GM13977 (cell line): Measurements from ENCODE around the gene SPATS2.

Experiments used
- DNase-seq: peaks from one replicate; pipeline ENCODE4 v3.0.0; 2012; ENCODE audit warnings: low spot score
- in situ Hi-C: fragments of 300-500 bp; cut with MboI; formaldehyde crosslinking; loops from one replicate; pipeline ENCODE4 v1.12.0; 2022; ENCODE audit warnings: low sequenced_read_pairs, low pct_unique_long_range_greater_than_20kb, mixed read lengths, inconsistent platforms; ENCODE audit not compliant: unreplicated experiment
- TF ChIP-seq, protein P1 (sequence below): IDR thresholded peaks from 2 replicates; pipeline ENCODE4 v1.5.1; 2012; ENCODE audit warnings: mild to moderate bottlenecking, control low read depth; ENCODE audit not compliant: insufficient read depth; ENCODE audit errors: extremely low read depth, missing control alignments

SPATS2 gene

DNA sequence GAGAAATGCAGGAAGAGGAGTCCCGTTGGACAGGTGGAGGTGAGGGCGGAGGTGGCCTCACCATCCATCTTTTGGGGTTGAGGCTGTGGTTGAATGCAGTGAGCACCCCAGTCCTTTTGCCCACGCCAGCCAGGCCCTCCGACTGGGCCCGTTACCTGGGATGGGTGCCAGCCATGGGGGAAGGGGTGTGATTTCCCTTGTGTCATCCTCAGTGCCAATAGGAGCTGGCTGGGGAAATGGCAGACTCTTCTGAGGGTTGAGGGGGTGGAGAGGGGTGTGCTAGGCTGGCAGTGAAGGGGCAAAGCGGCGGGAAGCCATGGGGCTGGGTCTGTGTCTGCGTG, 181.2 kb downstream of the SPATS2 start:
- in situ Hi-C loops, result no loop called here
- TF ChIP-seq, protein P1, sequence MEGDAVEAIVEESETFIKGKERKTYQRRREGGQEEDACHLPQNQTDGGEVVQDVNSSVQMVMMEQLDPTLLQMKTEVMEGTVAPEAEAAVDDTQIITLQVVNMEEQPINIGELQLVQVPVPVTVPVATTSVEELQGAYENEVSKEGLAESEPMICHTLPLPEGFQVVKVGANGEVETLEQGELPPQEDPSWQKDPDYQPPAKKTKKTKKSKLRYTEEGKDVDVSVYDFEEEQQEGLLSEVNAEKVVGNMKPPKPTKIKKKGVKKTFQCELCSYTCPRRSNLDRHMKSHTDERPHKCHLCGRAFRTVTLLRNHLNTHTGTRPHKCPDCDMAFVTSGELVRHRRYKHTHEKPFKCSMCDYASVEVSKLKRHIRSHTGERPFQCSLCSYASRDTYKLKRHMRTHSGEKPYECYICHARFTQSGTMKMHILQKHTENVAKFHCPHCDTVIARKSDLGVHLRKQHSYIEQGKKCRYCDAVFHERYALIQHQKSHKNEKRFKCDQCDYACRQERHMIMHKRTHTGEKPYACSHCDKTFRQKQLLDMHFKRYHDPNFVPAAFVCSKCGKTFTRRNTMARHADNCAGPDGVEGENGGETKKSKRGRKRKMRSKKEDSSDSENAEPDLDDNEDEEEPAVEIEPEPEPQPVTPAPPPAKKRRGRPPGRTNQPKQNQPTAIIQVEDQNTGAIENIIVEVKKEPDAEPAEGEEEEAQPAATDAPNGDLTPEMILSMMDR, result no peak
- DNase-seq, result no peak

GRCh38 chr12:49548822-49549648, 181.8 kb downstream of the SPATS2 start:
- DNase-seq, result peak; percentile 59
- in situ Hi-C loops, result no loop called here

GRCh38 chr12:49549735-49550692, 182.8 kb downstream of the SPATS2 start:
- no peak for DNase-seq
- TF ChIP-seq, protein P1, result no peak
- in situ Hi-C loops, result no loop called here

More at GRCh38 chr12:49548822-49549648, 181.8 kb downstream of the SPATS2 start:
- TF ChIP-seq, protein P1, result peak; percentile 38

GRCh38 chr12:49550693-49551252, 183.5 kb downstream of the SPATS2 start:
- TF ChIP-seq, protein P1, result no peak
- DNase-seq, result no peak
- in situ Hi-C loops, result no loop called here

- in situ Hi-C loops, result no loop called here
- DNase-seq, result peak; percentile 25
These were observed 184.8 kb downstream of the SPATS2 start for GRCh38 chr12:49552014-49552413.

GRCh38 chr12:49552425-49552824, 185.2 kb downstream of the SPATS2 start:
- TF ChIP-seq, protein P1, result no peak
- in situ Hi-C loops, result no loop called here
- no peak for DNase-seq

More at GRCh38 chr12:49552014-49552413, 184.8 kb downstream of the SPATS2 start:
- TF ChIP-seq, protein P1, result no peak
